GM21717 (cell line): ENCODE measurements around the gene TRIO.
A peak's percentile ranks its signal among the peaks of the same experiment; 100 is the strongest.

Experiments used
- ATAC-seq: cut with Tn5 transposase; IDR thresholded peaks from one replicate; pipeline ENCODE4 v1.9.1; 2021; ENCODE audit warnings: mild to moderate bottlenecking, moderate library complexity; ENCODE audit not compliant: unreplicated experiment

Gene TRIO

DNA sequence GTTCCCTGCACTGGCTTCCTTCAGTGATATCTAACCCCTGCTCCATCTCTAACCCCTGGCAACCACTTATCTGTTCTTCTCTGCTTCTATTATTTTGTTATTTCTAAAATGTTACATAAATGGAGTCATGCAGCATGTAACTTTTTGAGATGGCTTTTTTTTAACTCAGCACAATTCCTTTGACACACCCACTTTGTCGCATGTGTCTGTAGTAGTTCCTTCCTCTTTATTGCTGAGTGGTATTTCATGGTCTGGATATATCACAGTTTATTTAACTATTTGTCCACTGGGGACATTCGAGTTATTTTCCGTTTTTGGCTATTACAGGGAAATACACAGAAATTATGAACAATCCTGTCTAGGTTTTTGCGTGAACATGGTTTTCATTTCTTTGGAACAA lies 200.2 kb downstream of the TRIO start:
- no peak for ATAC-seq

DNA sequence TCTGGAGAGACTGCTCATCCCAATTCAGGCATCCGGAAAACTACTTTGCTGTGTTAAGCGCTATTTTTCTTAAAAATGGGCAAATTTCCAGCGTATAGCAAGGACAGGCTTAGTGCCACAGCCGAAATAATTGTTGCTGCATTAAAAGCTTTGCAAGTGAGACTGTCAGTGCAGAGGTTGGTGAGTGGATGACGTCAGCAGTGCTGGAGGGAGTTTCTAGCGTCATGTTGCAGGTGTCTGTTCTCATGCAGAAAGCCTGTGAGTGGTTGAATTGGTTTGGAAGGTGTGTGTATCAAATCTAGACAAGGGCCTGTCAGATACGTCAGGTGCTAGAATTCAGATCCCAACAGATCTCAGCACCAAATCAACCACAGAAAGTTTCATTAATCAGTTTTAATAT lies 204.4 kb downstream of the TRIO start:
- no peak for ATAC-seq

DNA sequence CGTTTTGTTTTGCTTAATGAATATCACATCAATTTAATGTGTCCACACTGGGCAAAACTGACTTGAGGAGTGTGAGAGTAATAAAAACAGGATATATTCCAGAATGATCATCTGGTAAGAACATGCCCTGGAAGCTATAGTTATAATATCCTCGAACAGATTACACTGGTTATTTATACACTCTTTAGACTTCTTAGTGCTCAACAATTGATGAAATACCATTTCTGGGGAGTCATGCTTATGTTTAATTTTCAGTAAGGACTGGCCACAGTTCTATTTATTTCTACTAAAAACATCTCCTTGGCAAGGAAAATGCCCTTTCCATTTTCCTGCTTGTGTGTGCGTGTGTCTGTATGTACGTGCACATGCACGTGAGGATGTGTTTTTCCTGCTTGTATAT lies 205.0 kb downstream of the TRIO start:
- no peak for ATAC-seq

DNA sequence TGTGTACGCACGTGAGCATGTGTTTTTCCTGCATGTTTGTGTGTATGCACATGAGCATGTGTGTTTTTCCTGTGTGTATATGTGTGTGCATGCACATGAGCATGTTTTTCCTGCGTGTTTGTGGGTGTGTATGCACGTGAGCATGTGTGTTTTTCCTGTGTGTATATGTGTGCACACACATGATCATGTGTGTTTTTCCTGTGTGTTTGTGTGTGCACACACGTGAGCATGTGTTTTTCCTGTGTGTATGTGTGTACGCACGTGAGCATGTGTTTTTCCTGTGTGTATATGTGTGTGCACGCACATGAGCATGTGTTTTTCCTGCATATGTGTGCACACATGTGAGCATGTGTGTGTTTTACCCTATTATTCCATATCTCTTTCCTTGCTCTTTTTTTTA lies 205.9 kb downstream of the TRIO start:
- ATAC-seq: no peak

DNA sequence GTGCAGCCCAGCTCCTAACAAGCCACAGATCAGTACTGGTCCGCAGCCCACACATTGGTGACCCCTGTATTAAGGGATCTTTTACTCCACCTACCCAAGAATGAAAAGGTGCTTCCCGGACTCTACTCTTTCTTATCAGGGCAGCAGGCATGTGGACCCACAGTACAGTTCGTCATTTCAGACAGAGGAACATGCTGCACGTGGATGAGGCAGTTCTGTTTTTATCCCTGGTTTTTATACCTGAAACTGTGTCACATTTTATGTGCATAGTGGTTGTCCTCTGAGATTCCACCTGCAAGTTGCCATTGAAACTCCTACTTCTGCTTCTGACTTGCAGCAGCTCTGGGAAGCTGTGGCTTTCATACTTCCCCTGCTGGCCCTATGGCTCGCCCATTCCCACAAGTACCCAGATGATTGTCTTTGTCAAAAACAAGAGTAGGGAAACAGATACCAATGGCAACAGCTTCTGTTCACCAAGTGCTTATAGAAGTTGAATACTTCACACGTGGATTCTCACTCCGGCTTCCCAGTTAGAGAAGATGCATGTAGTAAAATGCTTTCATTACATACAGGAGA lies 208.0 kb downstream of the TRIO start:
- no peak for ATAC-seq

DNA sequence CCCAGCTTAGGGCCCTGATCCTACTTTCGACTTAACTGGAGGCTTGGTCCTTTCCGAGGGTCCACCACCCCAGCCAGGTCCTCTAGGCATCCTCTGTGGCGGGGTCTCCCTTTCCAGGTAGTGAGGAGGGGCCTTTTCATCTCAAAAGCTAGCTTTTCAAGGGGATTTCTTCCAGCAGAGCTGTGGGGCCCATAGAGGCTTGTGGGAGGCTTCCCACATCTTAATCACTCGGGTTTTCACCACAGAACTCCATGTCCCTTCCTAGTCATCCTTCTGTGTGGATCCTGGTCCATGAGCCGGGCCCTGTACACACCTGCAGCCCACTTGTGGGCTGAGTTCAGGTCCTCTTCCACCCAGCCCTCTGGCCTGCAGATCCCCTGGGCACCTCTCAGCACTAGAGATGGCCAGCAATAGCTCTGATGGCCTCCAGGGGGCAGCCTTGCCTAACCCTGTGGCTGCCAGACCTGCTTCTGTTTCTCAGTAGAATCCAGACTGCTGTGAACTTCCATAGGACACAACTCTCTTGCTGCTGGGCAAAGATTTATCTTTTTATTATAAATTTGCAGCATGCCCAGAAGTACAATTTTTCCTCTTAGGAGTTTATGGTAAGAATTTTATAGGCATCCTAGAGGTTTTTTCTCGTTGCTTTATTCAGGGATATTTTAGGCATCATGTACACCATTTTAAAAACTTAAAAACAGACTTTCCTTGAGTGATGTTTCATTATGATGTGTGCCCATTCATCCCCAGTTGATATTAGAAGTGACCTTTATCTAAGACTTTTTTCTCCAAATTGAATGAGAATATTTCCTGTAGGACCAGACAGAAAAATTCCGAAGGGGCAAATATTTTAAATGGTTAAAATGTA lies 208.9 kb downstream of the TRIO start:
- ATAC-seq: peak; percentile 89

DNA sequence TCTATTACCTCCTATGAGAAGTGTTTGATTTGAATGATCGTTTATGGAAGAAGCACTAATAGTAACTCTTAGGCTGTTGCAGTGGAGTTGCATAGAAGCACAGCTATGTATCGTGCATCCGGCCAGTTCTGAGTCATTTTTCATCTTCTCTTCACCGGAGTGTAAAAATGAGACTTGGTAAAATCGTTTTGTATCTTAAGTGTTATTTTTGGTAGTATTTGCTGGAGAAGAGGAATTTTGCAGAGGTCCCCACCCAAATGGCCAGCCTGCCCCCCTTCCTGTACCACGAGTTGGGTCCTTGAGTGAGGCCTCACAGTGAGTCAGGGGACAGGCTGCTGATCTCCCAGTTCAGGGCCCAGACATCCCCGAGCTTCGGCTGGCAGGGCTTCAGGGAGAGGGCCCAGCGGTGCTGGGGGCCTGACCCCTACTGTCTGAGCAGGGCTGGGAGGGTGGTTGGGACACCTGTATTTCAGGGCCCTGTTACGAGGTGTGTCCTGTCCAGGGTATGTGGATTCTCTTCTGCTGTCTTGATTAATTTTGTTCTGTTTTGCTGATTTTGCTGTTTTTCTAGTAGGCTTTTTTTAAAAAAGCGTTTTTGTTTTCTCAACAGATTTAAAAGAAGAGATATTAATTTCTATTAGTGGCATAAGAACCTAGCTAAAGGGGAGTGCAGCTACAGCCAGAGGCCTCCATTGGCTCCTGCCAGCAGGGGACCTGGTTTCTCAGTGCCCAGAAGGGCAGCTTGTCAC lies 210.8 kb downstream of the TRIO start:
- ATAC-seq: no peak

DNA sequence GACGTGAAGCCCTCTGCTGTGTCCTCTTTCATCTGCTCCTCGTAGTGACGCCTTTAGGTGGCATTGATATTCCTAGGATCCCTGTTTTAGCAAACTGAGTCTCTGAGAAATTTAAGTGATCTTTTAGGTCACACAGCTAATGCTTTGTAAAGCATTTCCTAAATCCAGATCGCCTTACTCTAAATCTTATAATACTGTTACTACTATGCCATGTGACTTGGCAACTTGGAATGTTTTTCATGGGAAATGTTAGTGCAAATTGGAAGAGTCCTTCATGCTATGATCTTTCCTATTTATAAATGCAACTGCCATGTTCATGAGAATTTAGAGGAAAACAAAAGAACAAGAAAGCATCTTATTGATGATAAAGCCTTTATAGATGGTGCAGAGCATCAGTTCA lies 212.2 kb downstream of the TRIO start:
- ATAC-seq: no peak

DNA sequence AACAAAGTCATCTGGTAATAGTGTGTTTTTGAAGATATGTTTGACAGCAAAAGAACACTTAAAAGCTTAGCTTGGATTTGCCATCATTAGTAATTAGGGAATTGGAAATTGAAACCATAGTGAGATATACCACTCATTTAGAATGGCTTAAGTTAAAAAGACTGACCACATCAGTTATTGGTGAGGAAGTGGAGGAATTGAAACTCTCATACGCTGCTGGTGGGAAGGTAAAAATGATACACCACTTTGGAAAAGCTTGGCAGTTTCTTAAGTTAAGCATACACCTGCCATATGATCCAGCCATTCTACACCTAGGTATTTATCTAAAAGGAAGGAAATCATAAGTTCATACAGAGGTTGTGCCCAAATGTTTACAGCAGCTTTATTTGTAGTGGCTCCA lies 213.2 kb downstream of the TRIO start:
- ATAC-seq: peak; percentile 52

DNA sequence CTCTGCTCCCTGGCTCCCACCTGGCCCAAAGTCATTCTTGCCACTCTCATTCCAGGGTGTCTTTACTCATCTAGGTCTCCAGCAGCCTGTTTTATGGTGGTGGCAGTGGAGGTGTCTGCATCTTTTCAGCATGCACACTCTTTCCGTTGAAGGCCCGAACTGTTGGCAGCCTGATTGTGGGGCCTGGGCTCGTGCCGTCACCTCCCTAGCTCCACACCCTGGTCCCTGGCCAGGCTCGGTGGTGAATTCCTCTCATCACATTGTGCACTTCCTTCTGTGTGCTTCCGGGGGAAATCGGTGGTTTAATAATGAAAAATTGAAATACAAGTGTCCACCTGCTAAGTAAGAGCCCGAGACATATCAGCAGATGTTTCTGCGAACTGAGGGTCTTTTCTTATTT lies 214.3 kb downstream of the TRIO start:
- ATAC-seq: no peak

DNA sequence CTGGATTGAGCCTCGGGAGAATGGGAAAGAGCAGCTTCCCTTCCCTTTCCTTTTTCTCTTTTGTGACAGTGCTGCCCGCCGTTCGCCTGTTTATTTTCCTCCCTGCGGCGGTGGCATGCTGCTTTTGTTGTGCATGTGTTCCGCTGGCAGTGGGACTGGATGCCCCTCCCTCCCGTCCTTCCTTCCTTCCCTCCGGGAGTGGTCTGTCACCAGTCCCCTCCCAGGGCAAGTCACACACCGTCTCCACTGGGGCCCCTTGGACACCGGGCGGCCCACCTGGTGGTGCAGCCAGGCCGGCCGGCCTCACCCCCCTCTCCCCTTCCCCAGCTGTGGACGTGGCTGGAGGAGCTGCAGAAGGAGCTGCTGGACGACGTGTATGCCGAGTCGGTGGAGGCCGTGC lies 214.7 kb downstream of the TRIO start:
- ATAC-seq: no peak

DNA sequence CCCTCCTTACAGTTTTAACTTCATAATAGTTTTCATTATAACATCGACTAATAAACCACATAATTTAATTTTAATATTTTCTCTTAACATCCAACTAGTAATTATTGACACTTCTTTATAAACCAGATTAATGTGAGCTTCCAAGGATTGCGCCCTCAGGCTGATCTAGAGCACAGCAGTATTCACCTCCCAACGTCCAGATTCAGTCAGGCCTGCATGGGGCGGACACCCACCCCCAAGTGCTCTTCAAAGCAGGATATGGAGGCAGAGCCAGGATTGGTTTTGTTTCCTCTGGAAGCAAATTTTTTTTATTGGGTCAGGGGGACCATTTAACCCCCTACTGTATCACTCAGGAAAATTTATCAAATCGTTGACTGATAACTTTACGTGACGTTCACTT lies 215.4 kb downstream of the TRIO start:
- no peak for ATAC-seq

DNA sequence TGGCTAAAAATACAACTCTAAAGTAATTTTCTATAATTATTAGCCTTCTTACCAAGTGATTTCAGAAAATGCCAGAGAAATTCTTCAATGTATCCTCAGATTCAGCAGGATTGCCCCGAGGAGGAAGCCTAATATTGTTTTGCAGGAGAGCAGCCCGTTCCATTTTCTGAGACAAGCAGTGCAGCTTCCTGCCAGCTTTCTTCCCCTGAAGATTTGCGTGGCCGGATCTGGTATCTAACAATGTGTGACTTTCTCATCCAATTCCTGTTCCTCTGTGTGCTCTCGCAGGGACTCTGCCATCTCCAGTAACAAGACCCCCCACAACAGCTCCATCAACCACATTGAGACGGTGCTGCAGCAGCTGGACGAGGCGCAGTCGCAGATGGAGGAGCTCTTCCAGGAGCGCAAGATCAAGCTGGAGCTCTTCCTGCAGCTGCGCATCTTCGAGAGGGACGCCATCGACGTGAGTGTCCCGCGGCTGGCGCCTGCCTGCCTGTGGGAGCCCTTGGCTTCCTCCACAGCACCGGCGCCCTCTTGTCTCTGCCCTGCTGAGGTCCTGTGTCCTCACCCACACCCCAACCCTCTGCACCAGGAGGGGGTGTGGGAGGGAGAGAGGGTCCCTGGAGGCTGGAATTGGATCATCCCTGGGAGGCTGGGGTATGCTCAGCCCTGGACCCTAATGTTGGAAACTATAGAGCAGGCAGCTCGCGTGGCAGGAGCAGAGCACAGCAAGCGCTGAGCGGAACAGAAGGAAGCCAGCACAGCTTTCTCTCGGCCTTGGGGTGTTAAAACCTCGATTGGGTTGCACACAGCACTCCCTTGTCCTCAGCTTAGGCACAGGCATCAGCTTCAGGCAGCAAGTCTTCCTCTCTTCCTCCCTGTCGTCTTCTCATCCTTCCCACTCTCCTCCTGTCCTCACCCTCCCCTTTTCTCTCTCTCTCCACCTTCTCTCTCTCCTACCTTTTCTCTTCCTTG lies 216.2 kb downstream of the TRIO start:
- no peak for ATAC-seq

DNA sequence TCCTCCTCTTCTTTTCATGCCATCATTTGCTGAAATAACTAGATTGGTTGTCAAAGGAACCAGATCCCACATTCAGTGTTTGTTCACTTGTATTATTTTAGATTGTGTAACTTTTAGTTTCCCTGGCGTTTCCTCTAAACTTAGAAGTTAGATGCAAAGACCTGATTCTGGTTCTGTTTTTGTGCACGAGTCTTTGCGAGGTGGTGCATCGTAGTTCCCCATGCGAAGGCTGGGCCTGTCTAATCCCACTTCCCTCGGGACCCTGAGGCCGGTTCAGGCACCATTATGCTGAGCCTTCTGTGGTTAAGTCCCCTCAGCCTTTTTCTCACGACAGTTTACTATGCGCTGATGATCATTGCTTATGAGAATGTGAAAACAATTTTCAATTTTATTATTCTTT lies 219.3 kb downstream of the TRIO start:
- ATAC-seq: no peak

DNA sequence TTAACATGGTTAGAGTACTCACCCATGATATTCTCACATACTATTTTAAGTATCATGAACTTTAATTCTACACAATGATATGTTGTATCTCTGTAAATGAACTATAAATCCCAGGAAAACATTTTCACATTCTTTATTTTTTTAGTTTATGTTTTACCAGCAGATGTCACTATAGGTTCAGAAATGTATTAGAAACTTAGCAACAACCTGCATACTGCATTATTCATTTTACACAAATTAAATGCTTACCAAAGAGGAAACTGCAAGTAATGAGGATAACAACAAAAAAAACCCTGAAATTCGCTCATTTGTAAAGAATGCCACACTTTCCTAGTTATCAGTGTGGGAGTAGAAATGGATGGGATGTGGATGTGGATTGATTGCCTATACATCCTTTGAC lies 221.0 kb downstream of the TRIO start:
- no peak for ATAC-seq

DNA sequence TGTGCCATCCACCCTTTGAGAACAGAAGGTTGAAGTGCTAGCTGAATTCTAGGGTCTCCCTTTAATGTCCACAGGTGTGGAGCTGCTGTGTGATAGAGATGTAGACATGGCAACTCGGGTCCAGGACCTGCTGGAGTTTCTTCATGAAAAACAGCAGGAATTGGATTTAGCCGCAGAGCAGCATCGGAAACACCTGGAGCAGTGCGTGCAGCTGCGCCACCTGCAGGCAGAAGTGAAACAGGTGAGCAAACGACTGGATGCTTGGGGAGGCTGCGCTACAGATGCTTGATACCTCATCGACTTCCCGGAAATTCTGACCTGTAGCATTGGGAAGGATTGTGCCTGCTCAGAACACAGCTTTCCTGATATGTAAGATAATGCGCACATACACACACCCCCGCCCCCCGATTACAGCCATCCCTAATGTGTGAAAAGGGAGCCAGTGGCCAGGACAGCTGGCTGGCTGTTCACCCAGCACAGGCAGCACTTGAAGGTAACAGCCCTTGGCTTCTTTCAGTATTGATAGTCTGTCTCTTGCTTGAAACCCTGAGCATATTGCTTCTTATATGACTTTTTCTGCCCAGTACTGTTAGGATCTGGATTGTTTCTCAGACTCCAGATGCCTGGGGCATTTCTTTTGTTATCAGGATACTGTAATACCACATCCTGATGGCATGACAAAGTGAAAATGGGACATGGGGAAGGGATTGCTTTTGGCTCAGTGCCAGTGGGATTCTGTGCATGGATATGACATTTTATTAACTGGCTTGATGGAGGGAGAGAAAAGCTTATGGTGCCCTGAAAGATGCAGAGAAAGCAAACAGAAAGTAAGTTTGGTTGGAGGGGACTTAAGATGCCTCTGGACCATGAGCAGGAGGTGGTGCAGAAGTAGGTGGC lies 221.7 kb downstream of the TRIO start:
- no peak for ATAC-seq

DNA sequence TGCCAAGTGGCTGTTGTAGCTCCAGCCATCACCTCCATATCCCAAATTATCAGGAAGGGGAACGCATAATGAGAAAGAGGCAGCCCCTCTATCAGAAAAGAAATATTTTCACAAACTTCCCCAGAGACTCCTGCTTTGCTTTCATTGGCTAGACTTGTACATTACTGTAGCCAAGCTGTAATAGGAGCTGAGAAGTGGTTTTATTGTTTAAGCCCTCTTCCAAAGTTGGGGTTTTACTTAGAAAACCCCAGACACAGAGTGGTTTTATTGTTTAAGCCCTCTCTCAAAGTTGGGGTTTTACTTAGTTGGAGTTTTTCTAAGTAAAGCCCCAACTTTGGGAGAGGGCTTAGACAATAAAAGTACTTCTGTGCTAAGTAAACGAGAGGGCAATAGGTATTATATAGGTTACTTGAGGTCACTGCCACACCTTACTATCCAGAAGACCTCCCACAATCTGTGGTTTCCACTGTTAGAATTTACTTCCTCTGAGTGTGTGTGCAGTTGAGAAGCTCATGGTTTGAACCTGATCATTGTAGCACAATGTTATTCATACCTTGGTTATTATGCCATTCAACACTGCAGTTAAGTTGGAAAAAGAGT lies 222.8 kb downstream of the TRIO start:
- no peak for ATAC-seq

DNA sequence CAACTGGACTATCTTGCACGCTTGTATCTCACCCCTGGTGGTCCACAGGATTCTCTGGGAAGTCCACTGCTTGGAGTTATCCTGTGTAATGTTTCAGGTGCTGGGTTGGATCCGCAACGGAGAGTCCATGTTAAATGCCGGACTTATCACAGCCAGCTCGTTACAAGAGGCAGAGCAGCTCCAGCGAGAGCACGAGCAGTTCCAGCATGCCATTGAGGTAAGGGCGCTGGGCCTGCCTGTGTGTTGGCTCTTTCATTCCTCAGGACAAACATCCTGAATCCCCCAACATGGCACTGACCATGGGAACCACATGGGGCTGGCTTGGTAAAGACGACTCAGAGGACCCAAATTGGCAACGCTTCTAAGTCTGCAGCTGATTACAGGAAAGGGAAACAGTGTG lies 223.6 kb downstream of the TRIO start:
- no peak for ATAC-seq

DNA sequence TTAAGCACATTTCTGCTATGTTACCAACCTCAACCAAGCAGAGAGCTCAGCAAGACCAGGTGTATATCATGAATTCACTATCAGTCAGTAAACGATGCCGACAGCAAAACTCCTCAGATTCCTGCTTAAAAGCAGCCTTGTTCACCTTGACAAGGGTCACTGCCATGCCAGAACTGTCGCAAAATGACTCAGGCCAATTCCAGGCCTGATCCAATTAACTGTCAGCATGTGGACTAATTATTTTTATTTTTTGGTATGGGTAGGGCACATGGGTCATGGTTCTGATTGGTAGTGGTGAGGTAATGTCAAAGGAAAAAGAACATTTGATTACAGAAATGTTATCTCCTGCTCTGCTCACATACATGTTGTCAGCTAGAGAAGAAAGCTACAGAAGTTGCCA lies 224.2 kb downstream of the TRIO start:
- no peak for ATAC-seq
